ENCODE data around the gene C15orf62.

The C15orf62 gene

DNA sequence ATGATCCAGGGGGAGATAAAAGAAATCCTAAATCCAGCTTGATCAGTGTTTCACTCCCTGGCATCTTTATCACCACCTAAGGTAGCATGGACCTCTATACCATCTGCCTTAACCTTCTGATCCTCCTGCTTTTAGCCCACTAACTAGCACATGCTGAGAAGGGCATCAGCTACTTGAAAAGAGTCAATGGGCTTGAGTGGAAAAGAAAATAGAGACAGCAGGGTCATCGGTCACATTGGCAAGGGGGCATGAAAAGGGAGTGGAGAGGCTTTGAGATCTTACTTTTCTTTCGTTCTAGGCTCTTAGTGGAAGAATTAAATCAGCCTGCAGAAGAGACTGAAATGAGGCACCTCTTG, 36.9 kb downstream of the C15orf62 start:
- H3K4me3 ChIP-seq (replicated peaks; ENCODE audit: low read depth, low read length): peak overlapping the region; percentile 78
- TF ChIP-seq, protein P1, sequence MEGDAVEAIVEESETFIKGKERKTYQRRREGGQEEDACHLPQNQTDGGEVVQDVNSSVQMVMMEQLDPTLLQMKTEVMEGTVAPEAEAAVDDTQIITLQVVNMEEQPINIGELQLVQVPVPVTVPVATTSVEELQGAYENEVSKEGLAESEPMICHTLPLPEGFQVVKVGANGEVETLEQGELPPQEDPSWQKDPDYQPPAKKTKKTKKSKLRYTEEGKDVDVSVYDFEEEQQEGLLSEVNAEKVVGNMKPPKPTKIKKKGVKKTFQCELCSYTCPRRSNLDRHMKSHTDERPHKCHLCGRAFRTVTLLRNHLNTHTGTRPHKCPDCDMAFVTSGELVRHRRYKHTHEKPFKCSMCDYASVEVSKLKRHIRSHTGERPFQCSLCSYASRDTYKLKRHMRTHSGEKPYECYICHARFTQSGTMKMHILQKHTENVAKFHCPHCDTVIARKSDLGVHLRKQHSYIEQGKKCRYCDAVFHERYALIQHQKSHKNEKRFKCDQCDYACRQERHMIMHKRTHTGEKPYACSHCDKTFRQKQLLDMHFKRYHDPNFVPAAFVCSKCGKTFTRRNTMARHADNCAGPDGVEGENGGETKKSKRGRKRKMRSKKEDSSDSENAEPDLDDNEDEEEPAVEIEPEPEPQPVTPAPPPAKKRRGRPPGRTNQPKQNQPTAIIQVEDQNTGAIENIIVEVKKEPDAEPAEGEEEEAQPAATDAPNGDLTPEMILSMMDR (IDR thresholded peaks at IDR 0.05; ENCODE audit: low read depth, low read length, missing control alignments): no peak
- no peak for DNase-seq (ENCODE audit: extremely low read depth, low read depth)

DNA sequence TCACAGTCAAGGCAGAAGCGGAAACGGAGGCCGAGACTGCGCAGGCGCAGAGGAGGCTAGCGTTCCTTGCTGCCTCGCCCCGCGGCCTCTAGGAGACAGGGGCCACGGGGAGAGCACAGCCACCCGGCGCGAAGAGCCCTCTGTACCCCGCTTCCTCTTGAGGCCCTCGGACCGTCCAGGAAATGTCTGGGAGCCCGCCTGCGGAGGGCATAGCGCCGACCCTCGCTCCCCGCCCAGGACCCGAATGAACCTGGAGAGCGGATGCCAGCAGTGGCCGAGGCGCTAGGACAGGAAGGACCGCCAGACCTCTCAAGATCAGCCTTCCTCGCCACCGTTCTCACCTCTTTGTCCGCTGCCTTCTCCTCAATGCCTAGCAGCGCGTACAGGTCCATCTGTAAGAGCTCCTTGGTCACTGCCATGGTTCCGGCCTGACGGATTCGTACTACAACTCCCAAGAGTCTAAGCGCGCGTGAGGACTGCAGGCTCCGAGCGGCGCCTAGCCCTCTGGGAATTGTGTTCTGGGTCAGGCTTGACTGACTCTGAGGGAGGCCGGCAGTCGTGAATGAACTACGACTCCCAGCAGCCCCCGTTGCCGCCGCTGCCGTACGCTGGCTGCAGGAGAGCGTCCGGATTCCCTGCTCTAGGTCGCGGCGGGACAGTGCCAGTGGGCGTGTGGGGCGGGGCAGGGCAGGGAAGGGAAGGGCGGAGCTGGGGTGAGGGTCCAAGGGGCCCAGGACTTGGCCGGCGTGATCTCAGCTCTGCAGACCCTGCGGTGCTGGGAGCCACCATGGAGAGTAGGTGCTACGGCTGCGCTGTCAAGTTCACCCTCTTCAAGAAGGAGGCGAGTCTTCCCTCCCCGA, 37.5 kb downstream of the C15orf62 start, which contains the start of the genes DNAJC17 and ZFYVE19:
Gene DNAJC17 (minus strand): TSS at position 446 of the 860 bp plus-strand sequence. CDS start 27 bp downstream, at position 419.
Gene ZFYVE19 (plus strand): TSS at position 62 of the 860 bp plus-strand sequence. CDS start 501 bp downstream, at position 563.
- TF ChIP-seq, protein P1 (IDR thresholded peaks at IDR 0.05; ENCODE audit: low read depth, low read length, missing control alignments): no peak
- peak within 1 kb of the TSS; percentile 78 for H3K4me3 ChIP-seq (replicated peaks; ENCODE audit: low read depth, low read length)

DNA sequence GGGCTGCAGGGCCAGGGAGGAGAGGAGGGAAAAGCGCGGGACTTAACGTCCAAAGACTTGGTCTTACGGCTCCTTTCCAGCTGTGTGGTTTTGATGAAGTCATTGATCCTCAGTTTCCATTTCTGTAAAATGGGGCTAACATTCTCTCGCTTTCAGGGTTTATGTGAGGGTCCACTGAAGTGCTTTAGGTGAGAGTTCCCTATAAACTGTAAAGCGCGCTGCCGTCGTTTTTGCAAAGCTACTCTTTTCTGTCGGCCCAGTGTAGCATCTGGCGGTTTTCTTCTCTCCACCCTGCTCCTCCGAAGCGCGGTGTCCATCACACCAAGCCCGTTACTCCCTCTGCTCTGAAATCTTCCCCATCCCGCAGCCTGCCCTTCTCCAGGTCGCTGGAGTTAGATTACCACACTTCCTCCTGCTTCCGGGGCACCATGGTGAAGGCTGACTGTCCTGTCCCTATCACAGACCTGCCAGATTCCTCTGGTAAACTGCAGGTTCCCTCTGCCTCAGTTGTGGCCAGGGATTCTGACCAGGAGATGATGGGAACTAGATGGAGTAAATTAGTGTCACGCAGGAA, 38.2 kb downstream of the C15orf62 start:
- TF ChIP-seq, protein P1 (IDR thresholded peaks at IDR 0.05; ENCODE audit: low read depth, low read length, missing control alignments): no peak
- H3K4me3 ChIP-seq (replicated peaks; ENCODE audit: low read depth, low read length): peak overlapping the region; percentile 78
- DNase-seq (ENCODE audit: extremely low read depth, low read depth): no peak

More for the DNA sequence above, 37.5 kb downstream of the C15orf62 start, which contains the start of the genes DNAJC17 and ZFYVE19:
- peak; percentile 91 for DNase-seq (ENCODE audit: extremely low read depth, low read depth)

DNA sequence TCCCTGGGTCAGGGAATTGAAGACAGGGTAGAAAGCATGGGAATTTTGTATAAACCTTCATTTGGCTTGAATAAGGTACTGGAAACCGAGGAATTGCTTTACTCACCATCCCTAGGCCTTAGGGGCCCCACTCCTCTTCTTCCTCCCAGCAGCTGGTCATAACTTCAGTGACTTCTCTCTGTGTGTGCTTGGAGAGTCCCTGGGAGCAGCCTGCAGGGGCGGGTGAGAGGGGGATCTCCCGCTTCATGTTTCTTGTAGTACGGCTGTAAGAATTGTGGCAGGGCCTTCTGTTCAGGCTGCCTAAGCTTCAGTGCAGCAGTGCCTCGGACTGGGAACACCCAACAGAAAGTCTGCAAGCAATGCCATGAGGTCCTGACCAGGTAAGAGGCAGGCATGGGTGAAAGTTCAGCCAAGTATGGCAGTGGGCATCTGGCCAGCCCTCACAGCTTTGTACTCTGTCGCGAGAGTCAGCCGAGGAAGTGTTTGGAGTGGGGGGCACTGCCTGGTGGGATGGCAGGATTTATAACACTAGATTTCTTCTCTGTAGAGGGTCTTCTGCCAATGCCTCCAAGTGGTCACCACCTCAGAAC, 39.2 kb downstream of the C15orf62 start:
- no peak for DNase-seq (ENCODE audit: extremely low read depth, low read depth)
- no peak overlapping the region for H3K4me3 ChIP-seq (replicated peaks; ENCODE audit: low read depth, low read length)
- TF ChIP-seq, protein P1 (IDR thresholded peaks at IDR 0.05; ENCODE audit: low read depth, low read length, missing control alignments): no peak

DNA sequence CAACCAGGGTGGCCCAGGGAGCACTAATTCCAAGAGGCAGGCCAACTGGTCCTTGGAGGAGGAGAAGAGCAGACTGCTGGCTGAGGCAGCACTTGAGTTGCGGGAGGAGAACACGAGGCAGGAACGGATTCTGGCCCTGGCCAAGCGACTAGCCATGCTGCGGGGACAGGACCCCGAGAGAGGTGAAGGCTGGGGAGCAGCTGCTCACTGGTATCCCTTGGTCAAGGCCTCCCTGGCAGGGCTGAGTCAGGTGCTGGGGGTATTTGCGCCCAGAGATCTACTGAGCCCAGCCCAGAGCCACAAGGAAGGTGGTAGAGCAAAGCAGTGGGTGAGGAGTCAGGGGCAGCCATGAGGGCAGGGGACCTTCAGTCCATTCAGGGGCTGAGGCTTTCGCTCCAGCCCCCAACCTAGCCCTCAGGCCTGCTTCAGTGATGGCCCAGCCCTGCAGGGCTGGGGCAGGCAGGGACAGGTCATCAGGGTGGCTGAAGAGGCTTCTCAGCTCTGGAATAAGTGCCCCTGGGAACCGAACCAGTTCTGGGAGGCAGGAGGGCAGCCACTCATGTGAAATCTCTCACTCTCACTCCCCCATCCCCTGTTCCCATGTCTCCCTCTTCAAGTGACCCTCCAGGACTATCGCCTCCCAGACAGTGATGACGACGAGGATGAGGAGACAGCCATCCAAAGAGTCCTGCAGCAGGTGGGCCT, 43.1 kb downstream of the C15orf62 start:
- no peak overlapping the region for H3K4me3 ChIP-seq (replicated peaks; ENCODE audit: low read depth, low read length)
- TF ChIP-seq, protein P1 (IDR thresholded peaks at IDR 0.05; ENCODE audit: low read depth, low read length, missing control alignments): no peak
- DNase-seq (ENCODE audit: extremely low read depth, low read depth): no peak

DNA sequence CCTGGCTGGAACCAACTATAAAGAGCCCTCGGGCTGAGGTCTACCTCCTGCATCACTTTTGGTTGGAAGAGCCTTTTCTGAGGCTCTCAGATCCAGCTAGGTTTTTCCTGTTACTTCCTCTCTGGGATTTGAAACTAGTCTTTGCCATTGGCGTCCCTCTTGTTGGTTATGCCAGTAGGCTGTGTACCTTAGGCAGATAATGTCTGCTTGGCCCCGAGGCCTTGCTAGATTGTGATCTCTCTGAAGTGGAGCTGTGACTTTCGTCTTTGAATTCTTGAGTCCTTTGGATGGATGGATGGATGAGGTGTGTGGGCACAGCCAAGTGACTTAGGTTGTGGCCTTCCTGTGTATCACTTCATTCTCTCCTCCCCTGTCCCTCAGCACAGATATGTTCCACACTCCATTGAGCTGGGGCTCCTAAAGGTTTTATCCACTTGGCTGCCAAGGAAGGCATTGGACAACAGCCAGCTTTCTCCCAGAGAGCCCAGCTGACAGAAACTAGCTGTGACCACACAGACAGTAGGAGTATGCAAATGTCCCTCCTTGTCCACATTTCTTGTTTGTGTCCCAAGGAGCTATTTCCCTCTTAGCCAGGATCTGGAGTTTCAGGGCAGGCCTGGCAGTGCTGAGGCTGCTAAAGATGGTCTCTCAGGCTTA, 45.4 kb downstream of the C15orf62 start:
- no peak overlapping the region for H3K4me3 ChIP-seq (replicated peaks; ENCODE audit: low read depth, low read length)
- DNase-seq (ENCODE audit: extremely low read depth, low read depth): no peak
- TF ChIP-seq, protein P1 (IDR thresholded peaks at IDR 0.05; ENCODE audit: low read depth, low read length, missing control alignments): no peak
